CD14-positive monocyte (primary cell): Measurements from ENCODE around the gene PSMD13. TPM values are rescaled to one million over a fixed set of nuclear protein-coding genes. Genes with fewer than 3 reads are reported as not detected.

ENCODE experiments used
- DNase-seq, 3 donors: peaks; one replicate each; pipeline ENCODE4 v3.0.0-alpha.2; 2011 to 2022
- H2AFZ ChIP-seq: 2 replicates; pipeline ENCODE4 v1.6.0; 2012; ENCODE audit warnings: mild to moderate bottlenecking, low read depth, low read length, inconsistent platforms; ENCODE audit not compliant: insufficient read depth, poor library complexity, severe bottlenecking
- H3K27ac ChIP-seq, 2 donors: 1 replicate in 1 of 2; 2 replicates in 1 of 2; pipeline ENCODE4 v1.5.1; 2012 to 2013; ENCODE audit warnings: low read length in 2 of 2, control low read depth in 1 of 2, inconsistent platforms in 1 of 2, low read depth in 1 of 2, mild to moderate bottlenecking in 1 of 2
- H3K27me3 ChIP-seq, 2 donors: one replicate each; pipeline versions ENCODE4 v1.6.0 to v1.6.1; 2011 to 2013; ENCODE audit warnings: low read length in 2 of 2; ENCODE audit not compliant: control insufficient read depth in 2 of 2, insufficient read depth in 2 of 2
- H3K36me3 ChIP-seq, 2 donors: replicated peaks in 1 of 2; 1 replicate in 1 of 2; 2 replicates in 1 of 2; pipeline versions ENCODE4 v1.5.1 to v1.6.1; 2012 to 2013; ENCODE audit warnings: low read length in 2 of 2, control low read depth in 1 of 2, inconsistent platforms in 1 of 2, mild to moderate bottlenecking in 1 of 2; ENCODE audit not compliant: insufficient read depth in 2 of 2, control insufficient read depth in 1 of 2
- H3K4me1 ChIP-seq, 2 donors: 1 replicate in 1 of 2; 2 replicates in 1 of 2; pipeline versions ENCODE4 v1.5.1 to v1.6.1; 2012 to 2013; ENCODE audit warnings: low read length in 2 of 2, control low read depth in 1 of 2, inconsistent platforms in 1 of 2, mild to moderate bottlenecking in 1 of 2, moderate library complexity in 1 of 2; ENCODE audit not compliant: insufficient read depth in 2 of 2, control insufficient read depth in 1 of 2
- H3K4me2 ChIP-seq: replicated peaks from 2 replicates; pipeline ENCODE3; 2012; ENCODE audit warnings: low read length, moderate library complexity, mild to moderate bottlenecking; ENCODE audit not compliant: poor library complexity, severe bottlenecking; ENCODE audit errors: extremely low read depth
- H3K4me3 ChIP-seq, 3 experiments: fragments of 200-600 bp in 1 of 3; sonication (generic) in 1 of 3; replicated peaks in 1 of 3; 1 replicate in 2 of 3; 2 replicates in 1 of 3; pipeline ENCODE4 v1.5.1; 2011 to 2013; ENCODE audit warnings: low read length in 3 of 3, mild to moderate bottlenecking in 3 of 3, control low read depth in 2 of 3, low read depth in 2 of 3, inconsistent platforms in 1 of 3, moderate library complexity in 1 of 3
- H3K79me2 ChIP-seq: 2 replicates; pipeline ENCODE4 v1.6.0; 2012; ENCODE audit warnings: mild to moderate bottlenecking, control low read depth, inconsistent platforms, low read length, moderate library complexity; ENCODE audit not compliant: insufficient read depth
- H3K9ac ChIP-seq: 2 replicates; pipeline ENCODE4 v1.6.0; 2017; ENCODE audit warnings: low read length, mild to moderate bottlenecking; ENCODE audit not compliant: insufficient read depth, poor library complexity, severe bottlenecking
- H3K9me3 ChIP-seq, 2 donors: replicated peaks in 1 of 2; 1 replicate in 1 of 2; 2 replicates in 1 of 2; pipeline versions ENCODE4 v1.5.1 to v1.6.1; 2012 to 2013; ENCODE audit warnings: low read length in 2 of 2, control low read depth in 1 of 2; ENCODE audit not compliant: control insufficient read depth in 1 of 2, insufficient read depth in 1 of 2
- H4K20me1 ChIP-seq: 2 replicates; pipeline ENCODE4 v1.6.0; 2012; ENCODE audit warnings: mild to moderate bottlenecking, low read length, control low read depth, moderate library complexity; ENCODE audit not compliant: insufficient read depth
- H3K27ac Mint-ChIP-seq, 7 donors: one replicate each; pipeline ENCODE4 v1.8.0; 2020; ENCODE audit warnings: mild to moderate bottlenecking in 7 of 7, mixed read lengths in 7 of 7, moderate library complexity in 6 of 7, inconsistent platforms in 2 of 7
- H3K27me3 Mint-ChIP-seq, 3 donors: one replicate each; pipeline ENCODE4 v1.8.0; 2021 to 2022; ENCODE audit warnings: low read depth in 3 of 3, mild to moderate bottlenecking in 3 of 3, mixed read lengths in 3 of 3, moderate library complexity in 3 of 3, inconsistent platforms in 1 of 3
- H3K36me3 Mint-ChIP-seq, 2 donors: one replicate each; pipeline ENCODE4 v1.8.0; 2020; ENCODE audit warnings: mixed read lengths in 2 of 2, inconsistent platforms in 1 of 2, mild to moderate bottlenecking in 1 of 2
- H3K4me1 Mint-ChIP-seq: one replicate; pipeline ENCODE4 v1.8.0; 2020; ENCODE audit warnings: mild to moderate bottlenecking, mixed read lengths
- H3K4me3 Mint-ChIP-seq, 2 donors: one replicate each; pipeline ENCODE4 v1.8.0; 2020; ENCODE audit warnings: mild to moderate bottlenecking in 2 of 2, mixed read lengths in 2 of 2, moderate library complexity in 1 of 2
- H3K9me3 Mint-ChIP-seq, 7 donors: one replicate each; pipeline ENCODE4 v1.8.0; 2020 to 2022; ENCODE audit warnings: mixed read lengths in 7 of 7, mild to moderate bottlenecking in 6 of 7, moderate library complexity in 6 of 7, inconsistent platforms in 2 of 7
- CTCF ChIP-seq: fragments of 200-600 bp; IDR thresholded peaks from one replicate; pipeline ENCODE4 v1.8.0; 2022; ENCODE audit warnings: antibody characterized with exemption, mild to moderate bottlenecking
- WGBS: methylation state at CpG from one replicate; pipeline ENCODE4 v1.1.5; 2013; ENCODE audit warnings: missing lambda C conversion rate; ENCODE audit not compliant: insufficient coverage; 5-methylcytosine and 5-hydroxymethylcytosine counted together
- intact Hi-C, 2 donors: fragments of 100-400 bp; cut with micrococcal nuclease; formaldehyde crosslinking; loops; one replicate each; pipeline versions ENCODE4 v1.15.0 to v1.15.1; 2023
- polyA plus RNA-seq, 3 donors: library from polyadenylated mRNA; depleted of rRNA in 1 of 3; unstranded in 2 of 3; stranded (reverse) in 1 of 3; fragments of 300-500 nt in 2 of 3; fragments of >200 nt in 1 of 3; fragmentation: Illumina TruSeq in 2 of 3; gene quantifications; 1 replicate in 2 of 3; 2 replicates in 1 of 3; pipeline ENCODE4 v1.2.3, GENCODE V29; 2012 to 2021

PSMD13 gene
- polyA plus RNA-seq, 3 donors: 136 to 272 (median 218) TPM

GRCh38 chr11:196786-197731 lies 39.7 kb upstream of the PSMD13 start:
- H3K9ac ChIP-seq: no peak overlapping the region
- H3K79me2 ChIP-seq: no peaks in the 10 kb centered on the region
- H4K20me1 ChIP-seq: peaks cover 6% of the 10 kb centered on the region
- H3K36me3 Mint-ChIP-seq: peaks cover 9 to 13% of the 10 kb centered on the region in 2 donors
- H3K36me3 ChIP-seq: no peaks in the 10 kb centered on the region
- H3K27me3 Mint-ChIP-seq: peaks cover 4 to 9% (median 8%) of the 10 kb centered on the region in 3 donors
- H3K9me3 ChIP-seq: no peaks in the 10 kb centered on the region
- intact Hi-C loops: no loop called here
- peaks cover 0 to 2% of the 10 kb centered on the region in 2 donors for H3K27me3 ChIP-seq
- no peak for DNase-seq
- no peak overlapping the region for H3K4me2 ChIP-seq
- no peak overlapping the region for H3K4me3 ChIP-seq
- H3K4me1 ChIP-seq: peaks cover 12% of the 10 kb centered on the region in 2 donors
- no peak for TF ChIP-seq CTCF
- H3K27ac Mint-ChIP-seq: no peak overlapping the region
- H2AFZ ChIP-seq: no peak overlapping the region
- H3K4me1 Mint-ChIP-seq: peaks cover 12% of the 10 kb centered on the region
- no peak overlapping the region for H3K4me3 Mint-ChIP-seq
- no peak overlapping the region for H3K27ac ChIP-seq
- 95% methylated on average over 14 of the region's 23 CpGs for WGBS
- H3K9me3 Mint-ChIP-seq: peaks cover 0 to 2% (median 0%) of the 10 kb centered on the region in 7 donors

- H3K4me3 Mint-ChIP-seq: peak overlapping the region in 1 of 2 donors; percentile 21
- H3K79me2 ChIP-seq: no peaks in the 10 kb centered on the region
- intact Hi-C loops: no loop called here
- H3K27me3 ChIP-seq: peaks cover 0 to 2% of the 10 kb centered on the region in 2 donors
- no peak overlapping the region for H3K4me3 ChIP-seq
- DNase-seq: no peak
- 97% methylated on average over 8 of the region's 9 CpGs for WGBS
- peaks cover 0 to 2% (median 0%) of the 10 kb centered on the region in 7 donors for H3K9me3 Mint-ChIP-seq
- peaks cover 16 to 19% of the 10 kb centered on the region in 2 donors for H3K4me1 ChIP-seq
- peaks cover 10% of the 10 kb centered on the region for H4K20me1 ChIP-seq
- no peak overlapping the region for H3K4me2 ChIP-seq
- TF ChIP-seq CTCF: no peak
- peaks cover 17% of the 10 kb centered on the region for H3K4me1 Mint-ChIP-seq
- no peak overlapping the region for H3K9ac ChIP-seq
- H3K27me3 Mint-ChIP-seq: peaks cover 4 to 10% (median 9%) of the 10 kb centered on the region in 3 donors
- no peak overlapping the region for H3K27ac Mint-ChIP-seq
- H2AFZ ChIP-seq: no peak overlapping the region
- H3K9me3 ChIP-seq: no peaks in the 10 kb centered on the region
- H3K36me3 Mint-ChIP-seq: peaks cover 9 to 14% of the 10 kb centered on the region in 2 donors
- no peak overlapping the region for H3K27ac ChIP-seq
- no peaks in the 10 kb centered on the region for H3K36me3 ChIP-seq
Measured at GRCh38 chr11:197741-198235, 39.0 kb upstream of the PSMD13 start.
